GM18498 (cell line): ENCODE results near the gene DYNLT3.

Source experiments
- ATAC-seq: cut with Tn5 transposase; IDR thresholded peaks from one replicate; pipeline ENCODE4 v1.9.1; 2021; ENCODE audit warnings: mild to moderate bottlenecking, moderate library complexity; ENCODE audit not compliant: unreplicated experiment

Gene DYNLT3

GRCh38 chrX:37846934-37847732, at the start of gene DYNLT3:
Gene DYNLT3 (minus strand): TSS chrX:37847571. CDS start chrX:37847510, 61 bp downstream.
- peak; percentile 100 for ATAC-seq

- no peak for ATAC-seq
Observed at GRCh38 chrX:37896511-37896890, 49.1 kb upstream of the DYNLT3 start.

GRCh38 chrX:37895795-37896510, 48.6 kb upstream of the DYNLT3 start:
- ATAC-seq: no peak

- no peak for ATAC-seq
Observed at GRCh38 chrX:37894725-37895124, 47.4 kb upstream of the DYNLT3 start.

GRCh38 chrX:37888010-37888409, 40.6 kb upstream of the DYNLT3 start:
- no peak for ATAC-seq

GRCh38 chrX:37887347-37887746, 40.0 kb upstream of the DYNLT3 start:
- no peak for ATAC-seq

- no peak for ATAC-seq
Observed at GRCh38 chrX:37883196-37883595, 35.8 kb upstream of the DYNLT3 start.

GRCh38 chrX:37879692-37880091, 32.3 kb upstream of the DYNLT3 start:
- ATAC-seq: no peak

- no peak for ATAC-seq
Observed at GRCh38 chrX:37876716-37877115, 29.3 kb upstream of the DYNLT3 start.

- no peak for ATAC-seq
Observed at GRCh38 chrX:37875675-37876074, 28.3 kb upstream of the DYNLT3 start.

- no peak for ATAC-seq
Observed at GRCh38 chrX:37873220-37873619, 25.8 kb upstream of the DYNLT3 start.

- ATAC-seq: no peak
Observed at GRCh38 chrX:37872303-37872655, 24.9 kb upstream of the DYNLT3 start.

- ATAC-seq: no peak
Observed at GRCh38 chrX:37871626-37872302, 24.4 kb upstream of the DYNLT3 start.

- no peak for ATAC-seq
Observed at GRCh38 chrX:37867536-37868153, 20.3 kb upstream of the DYNLT3 start.

GRCh38 chrX:37863728-37864127, 16.4 kb upstream of the DYNLT3 start:
- ATAC-seq: no peak

- ATAC-seq: no peak
Observed at GRCh38 chrX:37862851-37863250, 15.5 kb upstream of the DYNLT3 start.

GRCh38 chrX:37860721-37861120, 13.3 kb upstream of the DYNLT3 start:
- ATAC-seq: no peak

- no peak for ATAC-seq
Observed at GRCh38 chrX:37854748-37855147, 7.4 kb upstream of the DYNLT3 start.

- ATAC-seq: no peak
Observed at GRCh38 chrX:37854148-37854547, 6.8 kb upstream of the DYNLT3 start.

- ATAC-seq: no peak
Observed at GRCh38 chrX:37847733-37848197, 394 bp upstream of the DYNLT3 start.

- no peak for ATAC-seq
Observed at GRCh38 chrX:37846558-37846933, 825 bp downstream of the DYNLT3 start.
